ENCODE data around the gene PTGDS. TPM values are rescaled to one million over a fixed set of nuclear protein-coding genes. Genes with fewer than 3 reads are reported as not detected.
A peak's percentile ranks its signal among the peaks of the same experiment; 100 is the strongest.

Gene PTGDS
- total RNA-seq, 2 experiments from 2014 or later: 1.2 to 1.4 TPM

DNA sequence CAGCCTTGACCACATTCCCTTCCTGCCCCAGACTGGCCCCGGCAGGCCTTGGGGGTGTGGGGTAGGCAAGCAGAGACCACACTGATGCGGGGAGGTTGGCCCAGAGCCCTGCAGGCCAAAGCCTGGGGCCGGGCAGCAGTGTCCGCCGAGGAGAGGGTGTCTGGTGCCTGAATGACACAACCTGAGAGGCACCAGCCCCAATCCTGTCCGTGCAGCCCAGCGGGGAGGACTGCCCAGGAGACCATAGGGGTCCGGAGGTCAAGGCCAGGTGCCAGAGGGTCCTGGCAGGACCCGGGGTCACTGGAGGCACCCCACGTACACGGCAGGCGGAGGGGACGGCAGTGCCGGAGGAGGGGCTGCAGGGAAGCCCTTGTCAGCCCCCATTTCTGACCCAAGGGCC is 5.6 kb upstream of the PTGDS start:
- CTCF ChIA-PET: no interaction called here
- no peaks in the 10 kb centered on the region for H3K9me3 Mint-ChIP-seq (ENCODE audit: insufficient read depth)

DNA sequence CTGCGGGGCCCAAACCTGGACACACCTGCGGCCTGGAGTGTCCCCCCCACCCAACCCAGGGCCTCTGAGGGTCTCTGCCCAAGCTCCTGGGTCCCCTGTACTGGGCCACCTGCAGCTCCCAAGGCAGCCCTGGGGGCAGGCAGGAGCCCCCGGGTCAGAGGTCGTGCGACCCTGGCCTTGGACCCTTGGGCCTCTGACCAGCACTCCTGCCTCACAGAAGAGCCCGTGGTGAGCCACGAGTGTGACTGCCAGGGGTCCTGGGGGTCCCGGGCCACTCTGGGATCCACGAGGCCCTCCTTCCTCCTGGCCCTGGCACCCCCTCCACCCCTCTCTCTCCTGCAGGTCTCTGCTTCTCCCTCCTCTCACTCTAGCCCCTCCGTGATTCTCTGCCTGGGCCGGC is 5.0 kb upstream of the PTGDS start:
- Mint-ChIP-seq H3K9me3 (ENCODE audit: insufficient read depth) (no peaks in the 10 kb centered on the region), H3K4me3 (no peak overlapping the region), H3K4me1 (ENCODE audit: low read depth) (peaks cover 23% of the 10 kb centered on the region), H3K27ac (no peak overlapping the region), H3K36me3 (ENCODE audit: low read depth) (no peaks in the 10 kb centered on the region), H3K27me3 (ENCODE audit: low read depth) (no peaks in the 10 kb centered on the region)
- DNase-seq (no peak), ATAC-seq (no peak)
- ChIA-PET CTCF (interaction anchor here (2.3 kb wide), 1 partner anchor 57 kb away, joined by 8 read pairs; no protein-coding TSS in a partner anchor), POLR2A (no interaction called here)

More for the DNA sequence above, 5.6 kb upstream of the PTGDS start:
- Mint-ChIP-seq H3K27me3 (ENCODE audit: low read depth) (no peaks in the 10 kb centered on the region), H3K4me3 (no peak overlapping the region), H3K27ac (no peak overlapping the region), H3K4me1 (ENCODE audit: low read depth) (peaks cover 23% of the 10 kb centered on the region), H3K36me3 (ENCODE audit: low read depth) (no peaks in the 10 kb centered on the region)
- ATAC-seq: no peak
- DNase-seq: no peak
- POLR2A ChIA-PET: interaction anchor here (0.7 kb wide), 1 partner anchor 12 kb away, joined by 3 read pairs; no protein-coding TSS in a partner anchor

DNA sequence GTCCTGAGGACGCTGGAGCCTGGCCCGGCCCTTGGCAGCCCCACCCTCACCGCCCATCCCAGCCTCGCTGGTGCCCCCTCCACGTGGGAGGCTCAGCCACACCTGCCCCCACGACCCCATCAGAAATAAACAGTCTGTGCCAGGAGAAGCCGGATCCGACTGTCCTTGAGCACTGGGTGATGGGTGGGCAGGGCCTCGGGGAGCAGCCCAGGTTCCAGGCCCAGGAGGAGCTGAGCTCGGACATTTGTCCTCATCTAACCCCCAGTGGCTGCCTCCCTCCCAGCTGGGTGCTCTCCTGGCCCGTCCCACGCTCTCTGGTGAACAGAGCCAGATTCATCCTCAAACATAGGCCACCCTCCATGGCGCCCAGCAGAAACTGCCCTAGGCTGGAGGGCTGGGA is 4.6 kb upstream of the PTGDS start:
- POLR2A ChIA-PET: no interaction called here
- CTCF ChIA-PET: interaction anchor here (2.3 kb wide), 1 partner anchor 56 kb away, joined by 8 read pairs; no protein-coding TSS in a partner anchor
- Mint-ChIP-seq H3K4me1 (ENCODE audit: low read depth) (peaks cover 25% of the 10 kb centered on the region), H3K27ac (no peak overlapping the region), H3K9me3 (ENCODE audit: insufficient read depth) (no peaks in the 10 kb centered on the region), H3K36me3 (ENCODE audit: low read depth) (no peaks in the 10 kb centered on the region), H3K4me3 (no peak overlapping the region), H3K27me3 (ENCODE audit: low read depth) (no peaks in the 10 kb centered on the region)
- DNase-seq (no peak), ATAC-seq (no peak)

DNA sequence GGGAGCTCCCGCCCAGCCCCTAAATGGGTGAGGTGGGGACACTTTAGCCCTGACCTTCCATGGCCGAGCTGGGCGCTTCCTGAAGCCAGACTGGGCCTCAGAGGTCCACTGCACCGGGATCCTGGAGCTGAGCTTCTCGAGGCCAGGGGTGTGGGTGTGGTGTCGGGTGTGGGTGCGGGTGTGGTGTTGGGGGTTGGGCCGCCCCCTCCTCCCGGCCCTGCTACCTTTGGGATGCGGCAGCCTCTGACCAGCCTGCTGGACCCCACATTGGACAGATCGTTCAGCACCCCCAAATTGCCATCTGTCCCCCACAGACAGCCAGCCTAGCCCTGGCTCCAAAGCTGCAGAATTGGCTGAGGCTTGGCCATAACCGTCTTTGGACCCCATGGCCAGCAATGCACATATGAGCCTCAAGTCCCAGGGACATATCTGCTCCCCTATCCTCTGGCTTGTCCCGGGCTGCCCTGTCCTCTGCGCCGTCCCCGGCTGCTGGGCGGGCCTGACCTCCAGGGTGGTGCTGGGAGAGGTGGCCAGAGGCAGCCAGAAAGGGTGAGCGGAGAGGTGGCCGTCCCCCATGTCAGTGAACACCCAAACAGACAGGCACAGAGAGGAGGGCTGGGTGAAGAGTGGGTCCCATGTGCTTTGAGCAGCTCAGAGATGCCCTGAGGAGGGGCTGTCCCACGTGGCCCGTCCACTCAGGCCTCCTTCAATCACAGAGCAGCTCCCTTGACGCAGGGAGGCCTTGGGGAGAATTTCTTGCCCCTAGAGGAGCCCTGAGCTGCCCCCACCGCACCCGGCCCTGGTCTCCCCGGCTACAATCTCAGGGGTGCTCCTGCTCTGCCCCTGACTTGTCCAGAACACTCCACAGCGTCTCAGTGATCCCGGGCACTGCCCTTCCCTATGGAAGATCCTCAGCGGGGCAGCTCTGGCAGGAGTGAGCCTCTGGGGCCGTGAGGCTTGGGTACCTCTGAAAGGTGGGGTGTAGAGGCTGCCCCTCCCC is 3.4 kb upstream of the PTGDS start:
- DNase-seq (no peak), ATAC-seq (no peak)
- peaks cover 25% of the 10 kb centered on the region for H3K4me1 Mint-ChIP-seq (ENCODE audit: low read depth)
- ChIA-PET CTCF (interaction anchor here (1.1 to 3.3 kb wide), 6 partner anchors 8 to 132 kb away, joined by 3 to 25 read pairs (median 8); partner anchors contain the start of genes AJM1 and PAXX), POLR2A (interaction anchor here (2.5 kb wide), 1 partner anchor 18 kb away, joined by 10 read pairs; no protein-coding TSS in a partner anchor)
- H3K27ac Mint-ChIP-seq: no peak overlapping the region
- H3K4me3 Mint-ChIP-seq: no peak overlapping the region
- no peaks in the 10 kb centered on the region for H3K36me3 Mint-ChIP-seq (ENCODE audit: low read depth)
- H3K9me3 Mint-ChIP-seq (ENCODE audit: insufficient read depth): no peaks in the 10 kb centered on the region
- no peaks in the 10 kb centered on the region for H3K27me3 Mint-ChIP-seq (ENCODE audit: low read depth)

DNA sequence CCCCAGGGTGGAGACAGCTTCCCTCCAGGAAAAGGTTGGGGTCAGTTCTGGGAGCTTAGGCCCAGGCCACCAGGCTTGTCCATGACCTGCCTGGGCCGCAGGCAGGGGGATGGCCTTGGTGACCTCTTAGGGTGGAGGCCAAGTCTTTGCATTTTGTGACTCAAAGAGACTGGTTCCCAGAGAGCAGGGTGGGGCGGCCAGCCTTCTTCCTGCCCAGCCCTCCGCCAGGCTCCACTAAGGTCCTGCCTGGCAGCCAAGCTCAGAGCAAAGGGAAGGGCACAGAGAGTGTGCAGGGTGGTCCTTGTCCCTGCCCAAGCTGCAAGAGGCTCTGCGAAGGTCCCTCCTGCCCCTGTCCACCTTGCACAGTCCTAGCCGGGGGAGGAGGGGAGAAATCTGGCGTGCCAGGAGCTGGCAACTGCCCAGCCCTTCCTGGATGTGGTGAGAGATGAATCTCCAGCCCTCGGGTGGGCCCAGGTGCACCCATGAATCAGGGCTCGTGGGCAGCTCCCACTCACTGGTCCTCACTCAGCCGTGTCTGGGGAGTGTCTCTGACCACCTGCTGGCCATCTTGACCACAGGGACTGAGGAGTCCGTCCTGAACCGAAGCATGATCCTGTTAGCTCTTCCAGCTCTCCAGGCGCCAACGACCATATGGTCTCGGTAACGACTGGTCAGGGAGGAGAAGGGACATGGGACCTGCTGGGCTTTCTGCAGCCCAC is 2.3 kb upstream of the PTGDS start:
- DNase-seq: no peak
- ATAC-seq: no peak
- Mint-ChIP-seq H3K4me1 (ENCODE audit: low read depth) (peaks cover 25% of the 10 kb centered on the region), H3K36me3 (ENCODE audit: low read depth) (no peaks in the 10 kb centered on the region), H3K4me3 (peak overlapping the region; percentile 38), H3K9me3 (ENCODE audit: insufficient read depth) (no peaks in the 10 kb centered on the region), H3K27ac (peak overlapping the region; percentile 60), H3K27me3 (ENCODE audit: low read depth) (no peaks in the 10 kb centered on the region)
- ChIA-PET POLR2A (interaction anchor here (2.5 kb wide), 1 partner anchor 17 kb away, joined by 10 read pairs; no protein-coding TSS in a partner anchor), CTCF (interaction anchor here (0.7 to 3.3 kb wide), 10 partner anchors 9 to 133 kb away, joined by 3 to 25 read pairs (median 6); partner anchors contain the start of genes AJM1 and PAXX)

DNA sequence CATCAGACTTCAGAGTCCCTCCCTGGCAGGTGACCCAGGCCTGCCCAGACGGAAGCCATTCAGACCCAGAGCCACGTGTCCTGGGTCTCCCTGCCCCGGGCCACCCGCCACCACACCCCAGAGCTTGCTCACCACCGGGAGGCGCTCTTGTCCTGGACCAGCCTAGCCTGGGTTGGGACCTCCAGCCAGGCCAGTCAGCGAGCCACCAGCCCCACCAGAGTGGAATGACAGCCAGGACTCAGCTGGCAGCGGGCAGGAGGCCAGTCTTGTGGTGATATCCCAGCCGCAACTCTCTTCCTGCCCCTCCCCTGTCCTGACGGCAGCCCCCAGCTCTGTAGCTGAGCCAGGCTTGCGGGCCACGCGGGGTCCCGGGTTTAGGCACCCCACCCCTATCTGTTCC is 1.7 kb upstream of the PTGDS start:
- ATAC-seq (no peak), DNase-seq (peak; percentile 47)
- ChIA-PET CTCF (interaction anchor here (0.7 to 3.3 kb wide), 8 partner anchors 10 to 133 kb away, joined by 3 to 25 read pairs (median 4); partner anchors contain the start of genes AJM1 and FUT7), POLR2A (interaction anchor here (2.5 kb wide), 1 partner anchor 16 kb away, joined by 10 read pairs; no protein-coding TSS in a partner anchor)
- Mint-ChIP-seq H3K27ac (peak overlapping the region; percentile 60), H3K9me3 (ENCODE audit: insufficient read depth) (no peaks in the 10 kb centered on the region), H3K27me3 (ENCODE audit: low read depth) (no peaks in the 10 kb centered on the region), H3K4me3 (peak overlapping the region; percentile 38), H3K36me3 (ENCODE audit: low read depth) (no peaks in the 10 kb centered on the region), H3K4me1 (ENCODE audit: low read depth) (peaks cover 25% of the 10 kb centered on the region)

DNA sequence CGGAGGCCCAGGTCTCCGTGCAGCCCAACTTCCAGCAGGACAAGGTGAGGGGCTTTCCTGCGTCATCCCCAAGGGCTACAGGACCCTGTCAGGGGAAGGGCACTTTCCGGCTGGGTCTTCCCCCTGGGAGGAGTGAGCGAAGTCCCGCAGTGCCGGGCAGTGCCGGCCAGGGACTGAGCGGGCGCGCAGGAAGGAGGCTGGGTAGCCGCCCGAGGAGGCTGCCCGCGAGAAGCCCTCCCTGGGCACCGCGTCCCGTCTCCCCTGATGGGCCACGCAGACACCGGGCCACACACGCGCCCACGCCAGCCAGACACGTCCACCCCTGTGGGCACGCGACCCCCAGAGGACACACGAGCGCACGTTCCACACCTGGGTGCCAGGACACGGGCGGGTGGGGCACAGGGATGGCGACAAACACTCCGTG is 357 bp downstream of the PTGDS start:
- POLR2A ChIA-PET: no interaction called here
- Mint-ChIP-seq H3K27me3 (ENCODE audit: low read depth) (no peaks in the 10 kb centered on the region), H3K36me3 (ENCODE audit: low read depth) (no peaks in the 10 kb centered on the region), H3K9me3 (ENCODE audit: insufficient read depth) (no peaks in the 10 kb centered on the region), H3K4me3 (no peak overlapping the region), H3K27ac (no peak overlapping the region), H3K4me1 (ENCODE audit: low read depth) (peaks cover 25% of the 10 kb centered on the region)
- CTCF ChIA-PET: interaction anchor here (1.0 to 1.2 kb wide), 2 partner anchors 30 to 58 kb away, joined by 3 to 4 read pairs; no protein-coding TSS in a partner anchor
- ATAC-seq (no peak), DNase-seq (no peak)

DNA sequence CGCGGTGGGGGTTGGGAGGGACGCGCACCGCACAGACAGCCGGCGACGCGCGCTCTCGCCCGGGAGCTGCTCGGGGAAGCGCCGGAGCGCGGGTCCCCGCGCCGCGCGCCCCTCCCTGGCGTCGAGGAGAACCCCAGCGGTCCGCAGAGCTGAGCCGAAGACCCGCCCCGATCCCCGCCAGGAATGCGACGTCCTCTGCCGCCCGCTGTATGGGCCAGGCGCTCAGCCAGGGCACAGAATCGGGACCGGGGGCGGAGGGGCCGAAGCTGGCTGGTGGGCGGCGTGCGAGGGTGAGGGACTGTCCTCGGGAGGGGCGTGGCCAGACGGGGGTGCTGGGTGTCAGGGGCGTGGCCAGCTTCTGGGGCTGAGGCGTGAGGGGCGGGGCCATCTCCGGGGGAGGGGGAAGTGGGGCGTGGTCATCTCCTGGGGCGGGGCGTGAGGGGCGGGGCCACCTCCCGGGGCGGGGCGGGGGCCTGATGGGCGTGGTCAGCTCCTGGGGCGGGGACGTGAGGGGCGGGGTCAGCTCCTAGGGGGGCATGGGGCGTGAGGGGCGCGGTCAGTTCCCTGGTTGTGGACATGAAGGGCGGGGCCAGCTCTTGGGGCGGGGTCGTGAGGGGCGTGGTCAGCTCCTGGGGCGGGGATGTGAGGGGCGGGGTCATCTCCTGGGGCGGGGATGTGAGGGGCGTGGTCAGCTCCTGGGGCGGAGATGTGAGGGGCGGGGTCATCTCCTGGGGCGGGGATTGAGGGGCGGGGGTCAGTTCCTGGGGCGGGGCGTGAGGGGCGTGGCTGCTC is 965 bp downstream of the PTGDS start:
- ChIA-PET CTCF (interaction anchor here (1.0 to 1.2 kb wide), 2 partner anchors 30 to 57 kb away, joined by 3 to 4 read pairs; no protein-coding TSS in a partner anchor), POLR2A (interaction anchor here (0.8 kb wide), 1 partner anchor 14 kb away, joined by 4 read pairs; no protein-coding TSS in a partner anchor)
- H3K9me3 Mint-ChIP-seq (ENCODE audit: insufficient read depth): no peaks in the 10 kb centered on the region
- H3K27me3 Mint-ChIP-seq (ENCODE audit: low read depth): no peaks in the 10 kb centered on the region
- H3K4me3 Mint-ChIP-seq: no peak overlapping the region
- ATAC-seq (peak; percentile 47), DNase-seq (peak; percentile 75)
- H3K4me1 Mint-ChIP-seq (ENCODE audit: low read depth): peaks cover 25% of the 10 kb centered on the region
- H3K27ac Mint-ChIP-seq: no peak overlapping the region
- no peaks in the 10 kb centered on the region for H3K36me3 Mint-ChIP-seq (ENCODE audit: low read depth)

DNA sequence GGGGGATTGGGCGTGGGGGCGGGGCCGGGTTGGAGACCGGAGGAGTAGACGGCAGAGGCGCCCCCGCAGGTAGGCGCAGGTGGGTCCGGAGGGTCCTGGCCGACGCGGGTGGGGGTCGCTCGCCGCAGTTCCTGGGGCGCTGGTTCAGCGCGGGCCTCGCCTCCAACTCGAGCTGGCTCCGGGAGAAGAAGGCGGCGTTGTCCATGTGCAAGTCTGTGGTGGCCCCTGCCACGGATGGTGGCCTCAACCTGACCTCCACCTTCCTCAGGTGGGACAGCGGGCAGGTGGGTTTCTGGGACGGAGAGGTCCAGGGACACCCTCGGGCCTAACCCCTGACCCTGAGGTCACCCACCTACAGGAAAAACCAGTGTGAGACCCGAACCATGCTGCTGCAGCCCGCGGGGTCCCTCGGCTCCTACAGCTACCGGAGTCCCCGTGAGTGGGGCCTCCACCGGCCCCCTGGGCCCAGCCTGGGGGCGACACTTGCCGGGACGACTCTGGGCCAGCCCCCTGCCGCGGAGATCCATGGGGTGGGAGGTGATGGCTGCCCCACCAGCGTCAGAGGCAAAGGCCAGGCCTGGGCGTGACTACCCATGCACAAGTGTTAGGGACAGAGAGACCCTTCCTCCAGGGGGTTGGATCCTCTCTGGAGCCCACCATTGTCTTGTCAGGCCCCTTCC is 1.7 kb downstream of the PTGDS start:
- ChIA-PET CTCF (no interaction called here), POLR2A (interaction anchor here (0.8 to 1.5 kb wide), 2 partner anchors 13 to 14 kb away, joined by 3 to 4 read pairs; partner anchors contain the start of gene PAXX)
- Mint-ChIP-seq H3K27ac (no peak overlapping the region), H3K4me1 (ENCODE audit: low read depth) (peaks cover 25% of the 10 kb centered on the region), H3K9me3 (ENCODE audit: insufficient read depth) (no peaks in the 10 kb centered on the region), H3K4me3 (no peak overlapping the region), H3K36me3 (ENCODE audit: low read depth) (no peaks in the 10 kb centered on the region), H3K27me3 (ENCODE audit: low read depth) (peaks cover 4% of the 10 kb centered on the region)
- no peak for DNase-seq
- peak; percentile 14 for ATAC-seq

DNA sequence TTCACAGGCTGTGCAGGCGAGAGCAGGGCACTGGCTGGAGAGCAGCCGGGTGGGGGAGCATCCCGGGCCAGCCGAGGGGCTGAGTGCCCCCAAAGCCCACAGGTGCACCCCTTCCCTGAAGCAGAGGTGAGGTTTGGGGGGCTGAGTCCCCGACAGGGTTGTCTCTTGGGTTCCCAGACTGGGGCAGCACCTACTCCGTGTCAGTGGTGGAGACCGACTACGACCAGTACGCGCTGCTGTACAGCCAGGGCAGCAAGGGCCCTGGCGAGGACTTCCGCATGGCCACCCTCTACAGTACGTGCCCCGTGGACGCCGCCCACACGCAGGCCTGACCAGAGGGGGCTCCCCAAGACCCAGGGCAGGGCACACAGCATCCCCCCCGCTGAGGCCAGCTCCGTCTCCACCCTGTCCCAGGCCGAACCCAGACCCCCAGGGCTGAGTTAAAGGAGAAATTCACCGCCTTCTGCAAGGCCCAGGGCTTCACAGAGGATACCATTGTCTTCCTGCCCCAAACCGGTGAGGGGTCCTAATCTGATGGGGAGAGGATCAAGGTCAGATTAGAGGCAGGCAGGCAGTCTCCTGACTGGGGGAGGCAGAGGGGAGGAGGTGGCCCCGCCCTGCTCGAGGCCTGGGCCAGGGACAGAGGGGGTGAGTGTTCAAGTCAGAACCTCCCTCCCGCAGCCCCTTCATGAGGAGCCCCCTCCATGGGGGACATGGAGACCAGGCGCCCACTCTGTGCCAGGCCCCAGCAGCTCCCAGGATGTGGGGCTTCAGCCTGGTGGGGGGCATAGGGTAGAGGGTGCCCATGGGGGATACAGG is 2.7 kb downstream of the PTGDS start:
- CTCF ChIA-PET: no interaction called here
- ATAC-seq (no peak), DNase-seq (no peak)
- Mint-ChIP-seq H3K4me3 (no peak overlapping the region), H3K4me1 (ENCODE audit: low read depth) (peaks cover 16% of the 10 kb centered on the region), H3K9me3 (ENCODE audit: insufficient read depth) (no peaks in the 10 kb centered on the region), H3K27ac (no peak overlapping the region), H3K36me3 (ENCODE audit: low read depth) (no peaks in the 10 kb centered on the region), H3K27me3 (ENCODE audit: low read depth) (peaks cover 9% of the 10 kb centered on the region)
- POLR2A ChIA-PET: interaction anchor here (1.5 kb wide), 1 partner anchor 13 kb away, joined by 3 read pairs; the partner anchor contains the start of gene PAXX

Measured in activated CD8-positive, alpha-beta T cell treated with anti-CD3 and anti-CD28 coated beads, Interleukin-2, amount 10 ng/mL, durations not matched to agents 7 days and 5 days (primary cell).